Measurements from ENCODE around the gene FRA10AC1. TPM values are rescaled to one million over a fixed set of nuclear protein-coding genes. Genes with fewer than 3 reads are reported as not detected.

Gene FRA10AC1
- total RNA-seq, 2 donors from 2014 or later = 8.0 to 9.2 TPM

DNA sequence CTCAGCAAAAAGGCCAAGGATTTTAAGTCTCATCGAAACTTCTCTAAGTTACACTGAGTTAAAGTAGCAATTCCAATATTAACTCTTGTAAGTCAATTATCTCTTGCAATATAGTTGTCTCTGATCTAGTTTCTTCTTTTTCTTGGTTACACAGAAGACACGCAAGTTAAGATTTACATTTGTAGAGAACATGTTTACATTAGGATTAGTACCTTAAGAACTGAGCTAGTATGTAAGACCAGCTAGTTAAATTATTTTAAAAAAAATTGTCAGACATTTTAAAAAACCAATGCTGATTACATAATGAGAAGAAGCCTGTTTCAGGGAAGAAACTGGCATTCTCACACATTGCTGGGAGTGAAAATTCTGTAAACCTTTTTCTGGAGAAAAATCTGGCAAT lies 31.4 kb downstream of the FRA10AC1 start:
- H3K36me3 ChIP-seq = peaks cover 56% of the 10 kb centered on the region
- no peak for DNase-seq (ENCODE audit: low spot score)
- no peaks in the 10 kb centered on the region for H3K9me3 ChIP-seq

DNA sequence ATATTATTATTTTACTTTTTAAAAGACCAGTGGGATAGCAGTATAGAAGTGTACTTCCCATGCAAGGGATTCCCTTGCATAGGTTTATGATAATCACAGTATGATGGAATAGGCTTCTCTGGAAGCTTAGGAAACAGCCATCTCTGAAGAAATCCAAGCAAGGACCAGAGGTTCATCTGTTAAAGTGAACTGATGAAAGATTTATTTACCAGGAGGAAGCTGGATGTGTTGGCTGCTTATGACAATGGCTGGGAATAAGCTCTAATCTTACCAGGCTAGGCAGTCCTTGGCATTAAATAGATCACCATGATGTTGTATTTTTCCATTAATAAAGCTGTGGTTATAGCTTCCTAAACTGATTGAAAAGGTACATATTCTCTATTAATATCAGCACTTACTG lies 32.0 kb downstream of the FRA10AC1 start:
- no peak for DNase-seq (ENCODE audit: low spot score)
- no peaks in the 10 kb centered on the region for H3K9me3 ChIP-seq
- H3K27ac ChIP-seq = no peak overlapping the region
- no peak for TF ChIP-seq CTCF (IDR thresholded peaks at IDR 0.05)
- H3K4me3 ChIP-seq = no peak overlapping the region
- H3K4me1 ChIP-seq = no peaks in the 10 kb centered on the region
- peaks cover 62% of the 10 kb centered on the region for H3K36me3 ChIP-seq
- no peaks in the 10 kb centered on the region for H3K27me3 ChIP-seq

More for the DNA sequence above, 31.4 kb downstream of the FRA10AC1 start:
- no peaks in the 10 kb centered on the region for H3K4me1 ChIP-seq
- no peak overlapping the region for H3K4me3 ChIP-seq
- TF ChIP-seq CTCF (IDR thresholded peaks at IDR 0.05) = no peak
- H3K27me3 ChIP-seq = no peaks in the 10 kb centered on the region
- H3K27ac ChIP-seq = no peak overlapping the region

GRCh38 chr10:93667795-93668194 lies 34.6 kb downstream of the FRA10AC1 start:
- Histone ChIP-seq H3K27ac (no peak overlapping the region), H3K4me1 (no peaks in the 10 kb centered on the region), H3K27me3 (no peaks in the 10 kb centered on the region), H3K9me3 (no peaks in the 10 kb centered on the region), H3K36me3 (peaks cover 48% of the 10 kb centered on the region), H3K4me3 (no peak overlapping the region)
- TF ChIP-seq CTCF (IDR thresholded peaks at IDR 0.05) = no peak
- no peak for DNase-seq (ENCODE audit: low spot score)

GRCh38 chr10:93666030-93666429 lies 36.4 kb downstream of the FRA10AC1 start:
- Histone ChIP-seq H3K36me3 (peaks cover 47% of the 10 kb centered on the region), H3K27me3 (no peaks in the 10 kb centered on the region), H3K27ac (no peak overlapping the region), H3K4me1 (no peaks in the 10 kb centered on the region), H3K4me3 (no peak overlapping the region), H3K9me3 (no peaks in the 10 kb centered on the region)
- no peak for DNase-seq (ENCODE audit: low spot score)
- TF ChIP-seq CTCF (IDR thresholded peaks at IDR 0.05) = no peak

- Histone ChIP-seq H3K27ac (no peak overlapping the region), H3K36me3 (peaks cover 5% of the 10 kb centered on the region), H3K4me1 (no peaks in the 10 kb centered on the region), H3K9me3 (no peaks in the 10 kb centered on the region), H3K4me3 (no peak overlapping the region), H3K27me3 (no peaks in the 10 kb centered on the region)
- TF ChIP-seq CTCF (IDR thresholded peaks at IDR 0.05) = no peak
- no peak for DNase-seq (ENCODE audit: low spot score)
Observed at GRCh38 chr10:93657757-93658156, 44.6 kb downstream of the FRA10AC1 start.

DNA sequence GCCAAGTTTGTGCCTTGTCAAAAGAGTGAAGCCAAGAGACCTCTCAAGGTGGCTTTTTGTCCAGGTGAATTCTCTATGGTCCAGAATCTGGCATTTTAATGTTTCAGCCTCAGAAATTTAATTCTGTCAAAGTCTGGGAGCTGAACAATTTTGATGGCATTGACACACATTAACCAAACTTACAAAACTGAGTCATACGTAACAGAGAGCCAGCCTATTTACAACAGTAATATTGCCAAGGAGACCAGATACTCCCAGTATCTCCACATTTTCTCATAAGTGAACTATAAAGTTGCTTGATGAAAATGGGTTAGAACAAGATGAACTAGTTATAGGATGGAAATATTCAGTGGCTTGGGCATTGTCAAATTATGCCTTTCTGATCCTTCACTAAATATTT lies 46.2 kb downstream of the FRA10AC1 start:
- no peak for DNase-seq (ENCODE audit: low spot score)
- Histone ChIP-seq H3K27me3 (no peaks in the 10 kb centered on the region), H3K9me3 (no peaks in the 10 kb centered on the region), H3K27ac (no peak overlapping the region), H3K4me3 (no peak overlapping the region), H3K4me1 (no peaks in the 10 kb centered on the region), H3K36me3 (peaks cover 5% of the 10 kb centered on the region)
- no peak for TF ChIP-seq CTCF (IDR thresholded peaks at IDR 0.05)

Measured in right atrium auricular region (tissue), 2 donors.